ENCODE measurements around the gene PPP1R8.

PPP1R8 gene

DNA sequence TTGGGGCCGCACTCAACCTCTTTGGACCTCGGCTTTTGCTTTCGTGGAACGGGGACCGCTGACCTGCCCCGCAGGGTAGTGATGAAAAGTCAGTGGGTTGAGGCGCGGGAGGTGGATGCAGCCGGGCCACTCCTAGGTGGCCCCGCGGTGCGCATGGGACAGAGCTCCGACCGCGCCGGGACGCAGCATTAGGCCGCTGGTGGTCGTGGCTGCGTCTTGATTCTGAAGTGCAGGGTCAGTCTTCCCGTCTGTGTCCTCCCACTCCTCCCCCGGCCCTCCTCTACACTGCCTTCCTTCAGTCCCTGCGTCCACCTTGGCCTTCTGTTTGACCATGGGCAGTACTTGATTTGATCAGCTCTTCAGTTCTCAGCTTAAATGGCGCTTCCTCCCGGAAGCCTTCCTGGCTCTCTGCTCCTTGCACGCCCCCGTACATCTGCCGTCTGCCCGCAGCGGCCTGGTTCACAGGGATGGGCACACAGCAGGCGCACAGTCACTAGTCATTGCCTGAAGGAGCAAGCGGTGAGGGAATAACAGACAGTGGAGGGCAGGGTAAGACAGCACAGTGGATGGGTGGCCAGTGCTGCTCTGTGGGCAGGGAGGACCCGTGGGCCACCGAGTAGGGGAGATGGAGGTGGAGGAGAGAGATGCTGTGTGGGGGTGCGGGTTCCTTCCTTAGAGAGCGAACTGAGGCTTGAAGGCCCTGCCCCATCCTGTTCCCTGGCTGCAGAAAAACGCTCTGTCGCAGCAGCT, 42.4 kb downstream of the PPP1R8 start:
- DNase-seq = peak; percentile 22

DNA sequence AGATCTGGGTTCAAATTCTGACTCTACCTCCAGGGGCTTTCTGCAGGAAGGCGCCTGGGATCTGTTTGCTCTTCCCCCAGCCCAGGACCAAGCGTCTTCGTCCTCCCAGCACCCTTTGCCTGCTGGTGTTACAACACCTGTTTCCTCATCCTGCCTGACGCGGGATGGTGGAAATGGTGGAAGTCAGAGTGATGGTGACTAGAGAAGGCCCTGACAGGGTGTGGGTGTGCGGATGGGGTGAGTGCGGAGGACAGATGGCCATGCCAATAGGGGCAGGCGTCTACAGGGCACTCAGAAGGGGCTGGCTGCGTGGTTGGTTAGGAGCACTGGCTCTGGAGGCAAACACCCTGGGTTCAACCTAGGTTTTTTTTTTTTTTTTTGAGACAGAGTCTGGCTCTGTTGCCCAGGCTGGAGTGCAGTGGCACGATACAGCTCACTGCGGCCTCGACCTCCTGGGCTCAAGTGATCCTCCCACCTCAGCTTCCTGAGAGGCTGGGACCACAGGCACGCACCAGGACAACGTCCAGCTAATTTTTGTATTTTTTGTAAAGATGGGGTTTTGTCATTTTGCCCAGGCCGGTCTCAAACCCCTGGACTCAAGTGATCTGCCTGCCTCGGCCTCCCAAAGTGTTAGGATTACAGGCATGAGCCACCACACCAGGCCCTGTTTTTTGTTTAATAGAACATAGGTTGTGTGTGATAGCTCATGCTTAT, 43.2 kb downstream of the PPP1R8 start:
- DNase-seq = peak; percentile 32

DNA sequence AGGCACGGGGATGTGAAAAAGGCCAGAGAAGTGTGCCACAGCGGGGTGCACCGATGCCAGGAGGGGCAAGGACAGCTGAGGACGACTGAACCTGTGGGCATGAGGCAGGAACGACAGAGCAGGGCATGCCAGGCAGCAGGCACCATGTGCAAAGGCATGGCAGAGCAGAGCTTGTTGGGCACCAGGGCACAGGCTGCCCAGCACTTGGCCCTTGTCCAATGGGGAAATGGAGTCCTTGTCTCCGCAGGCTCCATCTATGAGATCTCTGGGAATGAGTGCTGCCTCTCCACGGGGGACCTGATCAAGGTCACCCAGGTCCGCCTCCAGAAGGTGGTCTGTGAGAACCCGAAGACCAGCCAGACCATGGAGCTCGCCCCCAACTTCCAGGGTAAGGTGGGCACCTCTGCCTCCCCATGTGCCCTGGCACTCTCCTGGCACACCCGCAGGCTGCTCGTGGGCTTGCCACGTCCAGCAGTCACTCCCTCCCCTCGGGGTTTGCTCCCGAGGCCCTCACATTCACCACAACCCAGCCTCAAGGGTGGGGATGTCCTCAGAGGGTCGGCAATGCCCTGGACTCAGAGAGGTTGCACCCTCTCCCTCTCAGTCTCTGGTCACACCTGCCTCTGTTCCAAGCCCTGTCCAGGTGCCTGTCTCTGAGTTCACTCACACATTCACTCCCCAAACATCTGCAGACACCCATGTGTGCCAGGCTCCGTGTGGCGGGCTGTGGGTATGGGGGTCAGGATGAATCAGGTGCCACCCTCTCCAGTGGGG, 45.9 kb downstream of the PPP1R8 start:
- no peak for DNase-seq

DNA sequence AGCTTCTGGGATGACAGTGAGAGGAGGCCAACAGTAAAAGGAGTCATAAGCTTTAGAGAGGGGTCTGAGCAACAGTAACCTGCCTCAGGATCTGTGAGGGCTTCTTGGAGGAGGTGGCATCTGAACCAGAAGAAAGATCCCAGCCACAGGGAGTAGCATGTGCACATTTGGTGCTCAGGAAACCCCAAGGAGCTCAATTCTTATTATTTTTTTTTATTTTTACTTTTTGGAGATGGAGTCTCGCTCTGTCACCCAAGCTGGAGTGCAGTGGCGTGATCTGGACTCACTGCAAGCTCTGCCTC, 46.5 kb downstream of the PPP1R8 start:
- DNase-seq = no peak

DNA sequence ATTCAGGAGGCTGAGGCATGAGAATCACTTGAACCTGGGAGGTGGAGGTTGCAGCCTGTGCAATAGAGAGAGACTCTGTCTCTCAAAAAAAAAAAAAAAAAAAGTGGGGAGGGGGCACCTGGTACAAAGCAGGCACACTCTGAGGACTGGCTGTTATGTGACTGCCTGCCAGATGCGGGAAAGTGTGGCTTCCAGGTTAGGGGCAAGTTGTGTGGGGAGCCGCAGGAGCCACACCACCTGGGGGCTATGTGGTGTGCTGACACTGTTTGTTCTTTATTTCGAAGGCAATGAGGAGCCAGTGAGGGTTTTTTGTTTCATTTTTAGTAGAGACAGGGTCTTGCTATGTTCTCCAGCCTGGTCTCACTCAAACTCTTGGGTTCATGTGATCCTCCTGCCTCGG, 47.5 kb downstream of the PPP1R8 start:
- DNase-seq = no peak

DNA sequence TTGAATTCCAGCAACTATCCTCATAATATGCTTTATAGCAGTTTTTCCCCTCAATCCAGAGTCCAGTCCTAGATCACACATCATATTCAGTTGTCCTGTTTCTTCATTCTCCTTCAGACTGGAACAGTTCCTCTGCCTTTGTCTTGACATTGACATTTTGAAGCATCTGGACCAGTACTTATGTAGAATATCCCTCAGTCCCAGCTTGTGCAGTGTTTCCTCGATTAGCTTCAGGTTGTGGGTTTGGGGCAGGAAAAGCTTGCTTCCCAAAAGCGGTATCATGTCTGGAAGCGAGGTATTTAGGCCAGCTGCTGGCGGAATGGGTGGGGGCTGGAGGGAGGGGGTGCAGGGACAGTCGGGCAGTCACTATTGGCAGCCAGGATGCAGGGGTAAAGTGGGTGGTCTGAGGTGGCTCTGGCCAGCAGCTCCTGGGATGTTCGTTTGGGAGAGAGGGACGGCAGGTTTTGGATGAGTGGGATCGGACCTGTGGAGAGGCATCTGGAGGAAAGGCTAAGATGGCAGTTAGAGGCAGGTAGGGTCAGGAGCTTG, 48.3 kb downstream of the PPP1R8 start:
- no peak for DNase-seq

DNA sequence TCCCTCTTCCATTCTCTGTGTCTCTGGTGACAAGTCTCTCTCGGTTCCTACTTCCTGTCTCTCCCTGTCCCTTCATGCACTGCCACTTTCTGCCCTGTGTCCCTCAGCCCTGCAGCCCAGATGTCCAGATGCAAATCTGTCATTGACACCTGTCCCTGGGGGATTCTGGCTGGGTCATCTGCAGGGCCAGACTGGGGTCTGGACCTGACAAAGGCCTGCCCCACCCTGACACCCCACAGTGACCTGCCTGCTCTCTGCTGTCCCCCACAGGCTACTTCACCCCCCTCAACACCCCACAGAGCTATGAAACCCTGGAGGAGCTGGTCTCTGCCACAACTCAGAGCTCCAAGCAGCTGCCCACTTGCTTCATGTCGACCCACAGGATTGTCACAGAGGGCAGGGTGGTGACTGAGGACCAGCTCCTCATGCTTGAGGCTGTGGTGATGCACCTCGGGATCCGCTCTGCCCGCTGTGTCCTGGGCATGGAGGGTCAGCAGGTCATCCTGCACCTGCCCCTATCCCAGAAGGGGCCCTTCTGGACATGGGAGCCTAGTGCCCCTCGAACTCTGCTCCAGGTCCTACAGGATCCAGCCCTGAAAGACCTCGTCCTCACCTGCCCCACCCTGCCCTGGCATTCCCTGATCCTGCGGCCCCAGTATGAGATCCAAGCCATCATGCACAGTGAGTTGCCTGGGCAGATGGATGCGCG, 48.9 kb downstream of the PPP1R8 start:
- no peak for DNase-seq

DNA sequence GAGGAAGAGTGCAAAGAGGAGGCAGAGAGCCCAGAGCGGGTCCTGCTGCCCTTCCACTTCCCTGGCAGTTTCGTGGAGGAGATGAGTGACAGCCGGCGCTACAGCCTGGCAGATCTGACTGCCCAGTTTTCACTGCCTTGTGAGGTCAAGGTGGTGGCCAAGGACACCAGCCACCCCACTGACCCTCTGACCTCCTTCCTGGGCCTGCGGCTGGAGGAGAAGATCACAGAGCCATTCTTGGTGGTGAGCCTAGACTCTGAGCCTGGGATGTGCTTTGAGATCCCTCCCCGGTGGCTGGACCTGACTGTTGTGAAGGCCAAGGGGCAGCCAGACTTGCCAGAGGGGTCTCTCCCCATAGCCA, 51.9 kb downstream of the PPP1R8 start:
- DNase-seq = no peak

DNA sequence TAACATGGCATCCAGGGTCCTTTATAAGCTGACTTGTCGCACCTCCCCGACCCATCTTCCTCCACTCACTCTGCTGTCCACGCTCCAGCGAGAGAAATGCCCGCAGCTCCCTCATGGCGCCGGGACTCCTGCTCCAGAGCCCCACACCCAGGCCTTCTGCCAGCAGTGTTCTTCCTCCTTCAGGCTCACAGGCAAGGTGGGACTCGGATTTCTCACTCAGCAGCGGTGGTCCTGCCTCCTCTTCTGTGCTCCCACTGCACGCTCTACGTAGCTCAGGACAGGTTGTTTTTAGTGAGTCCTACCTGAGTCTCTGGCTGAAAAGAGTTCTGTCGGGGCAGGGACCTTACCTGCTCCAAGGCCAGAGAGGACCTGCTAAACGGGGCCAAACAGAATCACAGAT, 53.0 kb downstream of the PPP1R8 start:
- DNase-seq = no peak

DNA sequence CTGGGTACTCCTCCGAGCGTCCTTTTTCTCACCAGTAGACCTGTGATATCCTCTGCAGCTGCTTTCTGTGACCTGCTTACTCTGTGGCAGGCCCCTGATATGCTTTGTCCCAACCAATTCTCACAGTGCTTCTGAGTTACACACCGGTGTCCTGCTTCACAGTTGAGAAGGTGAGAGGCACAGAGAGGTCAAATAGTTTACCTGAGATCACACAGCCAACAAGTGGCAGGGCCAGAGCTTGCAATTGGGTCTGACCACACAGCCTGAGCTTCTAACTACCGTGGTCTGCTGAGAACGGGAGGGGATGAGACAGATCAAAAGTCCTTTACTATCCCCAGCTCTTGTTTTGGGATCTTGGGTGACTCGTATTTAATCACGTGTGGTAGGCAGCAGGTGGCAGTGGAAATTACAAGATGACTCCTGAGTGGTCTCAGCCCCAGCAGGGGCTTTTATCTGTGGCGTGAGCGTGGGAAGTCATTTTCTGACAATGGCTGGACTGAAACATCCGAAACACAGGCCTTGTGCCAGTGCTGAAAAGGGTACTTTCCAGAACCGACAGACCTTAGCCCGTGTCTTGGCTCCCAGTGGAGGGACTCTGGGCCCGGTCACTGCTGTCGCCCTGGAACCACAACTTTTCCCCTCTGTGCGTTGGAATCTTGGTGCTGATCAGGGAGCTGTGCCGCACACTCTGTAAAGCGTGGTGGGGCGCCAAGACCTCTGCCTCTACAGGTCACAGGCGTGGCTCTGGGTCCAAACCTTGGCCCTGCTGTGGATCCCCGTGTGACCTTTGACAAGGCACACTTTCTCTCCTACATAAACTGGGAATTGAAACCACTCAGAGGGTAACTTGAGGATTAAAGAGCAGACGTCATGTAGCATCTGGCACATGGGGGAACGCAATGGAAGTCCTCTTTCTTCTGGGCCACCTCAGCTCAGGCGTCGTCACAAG, 53.7 kb downstream of the PPP1R8 start:
- DNase-seq = no peak

DNA sequence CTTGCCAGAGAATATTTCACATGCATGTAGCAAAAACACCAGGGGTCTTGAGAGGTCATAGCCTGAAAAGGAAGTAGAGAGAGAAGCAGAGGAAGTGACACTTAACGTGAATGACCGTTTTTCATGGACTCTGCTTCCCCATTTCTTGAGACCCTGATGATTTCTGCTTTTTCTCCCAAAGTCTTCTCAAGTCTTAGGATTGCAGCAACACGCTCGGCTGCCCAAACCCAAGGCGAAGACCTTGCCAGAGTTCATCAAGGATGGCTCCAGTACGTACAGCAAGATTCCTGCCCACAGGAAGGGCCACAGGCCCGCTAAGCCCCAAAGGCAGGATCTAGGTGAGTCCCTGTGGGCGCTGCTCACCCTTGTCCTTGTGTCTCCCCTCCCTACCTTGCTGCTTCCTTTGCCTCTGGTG, 54.5 kb downstream of the PPP1R8 start:
- DNase-seq = no peak

DNA sequence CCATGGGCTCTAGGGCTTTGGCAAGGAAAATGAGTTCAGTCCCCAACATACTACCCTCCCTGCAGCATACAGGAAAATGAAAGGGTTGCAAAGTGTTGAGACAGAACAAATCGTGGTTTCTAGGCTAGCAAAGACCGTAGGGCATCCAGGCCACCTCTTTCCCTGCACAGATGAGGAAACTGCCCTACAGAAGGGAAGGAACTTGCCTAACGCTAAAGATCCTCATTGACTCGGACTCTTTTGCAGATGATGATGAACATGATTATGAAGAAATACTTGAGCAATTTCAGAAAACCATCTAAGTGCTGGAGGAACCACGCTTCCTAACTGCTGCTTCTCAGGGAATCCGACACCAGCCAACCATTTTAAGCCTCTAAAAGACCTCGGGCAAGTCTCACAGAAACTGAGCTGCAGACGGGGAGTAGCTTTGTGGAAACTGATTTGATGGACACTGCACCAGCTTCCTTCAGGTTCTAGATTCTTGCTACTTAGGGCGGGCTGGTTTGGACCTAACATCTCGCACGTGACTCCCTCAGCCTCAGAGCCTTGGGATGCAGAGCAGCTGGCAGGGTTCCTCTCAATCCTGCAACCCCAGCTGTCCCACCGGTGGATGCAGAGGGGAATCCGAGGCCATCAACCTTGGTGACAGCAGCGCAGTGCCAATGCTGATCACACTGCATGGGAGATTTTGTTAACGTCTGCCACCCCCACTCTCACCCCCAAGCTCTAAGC, 55.2 kb downstream of the PPP1R8 start:
- DNase-seq = no peak

DNA sequence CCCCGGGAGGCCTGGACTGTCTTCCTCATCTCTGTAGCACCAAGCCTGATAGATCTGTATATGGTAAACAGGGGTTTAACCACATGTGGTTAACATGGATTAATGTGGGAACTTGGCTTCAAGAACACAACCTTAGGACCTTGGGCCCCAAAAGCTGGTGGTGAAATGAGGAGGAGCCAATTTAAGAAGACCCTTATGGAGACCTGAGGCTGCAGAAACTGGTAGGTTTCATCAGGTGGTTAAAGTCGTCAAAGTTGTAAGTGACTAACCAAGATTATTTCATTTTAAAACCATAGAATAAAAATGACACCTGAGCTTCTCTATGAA, 55.7 kb downstream of the PPP1R8 start:
- DNase-seq = no peak

DNA sequence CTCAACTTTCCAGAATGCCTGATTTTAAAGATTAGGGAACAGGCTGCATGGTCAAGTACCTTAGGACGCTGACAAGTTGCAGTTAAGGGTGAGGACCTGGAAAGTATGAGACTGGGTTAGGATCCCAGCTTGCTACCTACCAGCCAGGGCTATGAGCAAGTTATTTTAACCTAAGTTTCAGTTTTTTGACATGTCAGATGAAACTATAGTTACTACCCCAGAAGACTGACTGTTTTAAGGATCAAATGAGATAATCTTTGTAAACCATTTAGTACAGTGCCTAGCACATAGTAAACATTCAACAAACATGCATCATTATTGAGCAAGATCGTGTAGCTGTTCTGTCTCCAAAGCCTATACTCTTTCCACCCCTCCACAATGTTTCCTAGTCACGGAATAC, 56.2 kb downstream of the PPP1R8 start:
- no peak for DNase-seq

DNA sequence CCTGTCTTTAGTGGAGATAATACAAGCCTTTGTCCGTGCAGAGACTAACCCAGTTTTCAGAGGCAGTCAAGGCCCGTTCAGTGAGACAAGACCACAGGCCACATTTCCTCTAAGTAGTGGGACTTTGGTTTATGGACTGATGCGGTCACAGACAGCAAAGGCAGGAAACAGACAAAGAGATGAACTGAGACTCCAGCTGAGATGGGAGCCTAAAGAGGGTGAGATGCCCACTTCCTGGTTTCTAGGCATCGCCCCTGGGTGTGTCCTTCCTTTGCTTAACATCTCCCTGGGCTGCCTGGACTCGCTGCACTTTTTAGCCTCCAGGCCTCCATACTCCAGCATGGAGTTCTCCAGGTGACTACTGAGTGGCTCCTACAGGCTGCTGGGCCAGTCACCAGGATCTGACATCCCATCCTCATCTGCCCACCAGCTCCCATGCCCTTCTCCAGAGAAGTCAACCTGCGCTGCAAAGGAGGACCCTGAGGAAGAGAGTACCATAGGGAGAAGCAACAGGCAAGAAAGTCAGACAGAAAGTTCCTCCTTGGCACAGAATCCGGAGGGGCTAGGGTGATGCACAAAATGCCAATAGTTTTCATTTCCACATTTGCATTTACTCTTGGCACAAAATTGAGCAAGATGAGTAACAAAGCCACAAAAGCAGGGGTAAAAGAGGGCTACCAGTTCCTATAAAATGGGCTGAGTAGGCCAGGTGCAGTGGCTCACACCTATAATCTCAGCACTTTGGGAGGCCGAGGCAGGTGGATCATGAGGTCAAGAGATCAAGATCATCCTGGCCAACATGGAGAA, 56.8 kb downstream of the PPP1R8 start:
- DNase-seq = peak; percentile 76

DNA sequence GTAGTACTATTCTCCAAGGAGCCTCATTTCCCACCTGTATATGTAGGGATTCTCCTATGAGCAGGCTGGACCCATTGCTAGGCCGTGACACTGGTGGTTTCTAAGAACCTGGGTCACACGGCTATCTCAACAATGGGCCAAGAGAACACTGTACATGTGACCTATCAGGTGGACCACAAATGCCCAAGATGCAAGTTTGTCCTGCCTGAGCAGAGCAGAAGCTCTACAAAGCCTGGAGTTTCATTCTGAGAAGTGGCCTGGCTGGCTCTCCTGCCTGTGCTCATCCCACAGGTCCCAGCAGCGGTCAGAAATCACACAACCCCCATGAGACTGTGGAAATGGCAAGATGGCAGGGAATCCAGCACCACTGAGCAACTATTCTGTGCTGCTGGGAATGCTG, 58.9 kb downstream of the PPP1R8 start:
- DNase-seq = no peak

DNA sequence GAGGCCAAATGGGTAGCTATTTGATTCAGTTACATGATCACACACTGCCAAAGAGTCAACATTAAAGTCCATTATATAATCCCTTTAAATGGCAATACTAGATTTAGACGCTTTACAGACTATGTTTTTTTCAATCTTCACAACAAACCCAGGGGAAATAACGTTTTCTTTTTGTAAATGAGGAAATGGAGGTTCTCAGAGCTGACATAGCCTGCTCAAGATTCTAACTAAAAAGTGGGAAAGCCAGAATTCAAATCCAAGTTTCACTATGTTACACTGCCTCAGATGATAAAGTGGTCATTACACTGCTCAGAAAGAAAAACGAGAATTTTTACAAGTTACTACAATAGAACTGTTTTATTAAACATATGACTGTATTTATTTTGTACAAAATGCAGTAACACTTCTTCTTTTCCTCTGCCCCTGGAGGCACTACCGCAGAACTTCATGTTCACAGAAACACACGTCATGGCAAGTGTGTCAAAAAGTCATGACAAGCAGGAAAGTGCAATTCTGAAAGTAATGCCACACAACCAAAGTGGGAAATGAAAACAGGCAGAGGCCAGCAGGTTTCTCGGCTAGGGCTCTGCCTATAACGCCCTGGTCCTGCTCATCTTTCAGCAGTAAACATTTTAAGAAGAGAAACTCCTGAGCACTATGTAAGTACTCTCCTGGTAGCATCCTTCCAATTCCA, 60.8 kb downstream of the PPP1R8 start:
- peak; percentile 76 for DNase-seq

DNA sequence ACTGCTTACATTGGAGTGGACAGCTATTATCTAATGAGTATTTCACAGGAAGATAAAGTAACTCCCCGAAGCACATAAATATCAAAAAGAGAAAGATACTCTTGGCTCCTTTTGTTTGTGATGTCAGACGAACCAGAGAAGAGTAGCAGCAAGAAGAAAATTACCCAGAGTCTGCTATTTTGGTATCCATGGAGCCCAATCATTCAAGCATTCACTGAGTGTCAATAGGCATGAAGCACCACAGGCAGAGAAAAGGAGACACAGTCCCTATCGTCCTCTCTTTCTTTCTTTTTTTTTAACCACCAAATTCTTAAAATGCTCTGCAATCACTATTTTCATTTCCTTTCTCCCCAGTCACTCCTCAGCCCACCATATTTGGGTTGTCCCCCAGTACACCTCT, 63.9 kb downstream of the PPP1R8 start:
- DNase-seq = no peak

All from CD4-positive, alpha-beta T cell treated with Interleukin-21 for 1 hour (primary cell).